GM12878 (cell line): ENCODE measurements around the gene GNAL. TPM values are rescaled to one million over a fixed set of nuclear protein-coding genes. Genes with fewer than 3 reads are reported as not detected.

Experiments used
- ATAC-seq: fragments of 200-7000 bp; cut with Tn5 transposase; 3 replicates; pipeline ENCODE4 v1.9.1; 2020; ENCODE audit warnings: mild to moderate bottlenecking, moderate library complexity
- BruUV-seq: library from RNA; stranded (reverse); fragments of 400-500 nt; replicated peaks from 2 replicates; lab custom pipeline; 2021; lab: Mats Ljungman, UMichigan
- CTCF ChIA-PET: fragments of 300-600 bp; sonication (Branson Sonifier 250); formaldehyde crosslinking; extraction: SDS; loops from one replicate; lab custom pipeline; 2021; ENCODE audit warnings: inconsistent platforms; lab: Yijun Ruan, JAX
- POLR2A ChIA-PET: fragments of 350-600 bp; formaldehyde crosslinking; extraction: SDS; loops from one replicate; lab custom pipeline; 2021; ENCODE audit warnings: inconsistent platforms; lab: Charles Lee
- RAD21 ChIA-PET: fragments of 300-600 bp; sonication (Branson Sonifier 250); formaldehyde crosslinking; loops from one replicate; lab custom pipeline; 2023; ENCODE audit warnings: antibody characterized with exemption; ENCODE audit not compliant: unreplicated experiment; lab: Charles Lee
- SMC1A ChIA-PET: fragments of 300-600 bp; sonication (Branson Sonifier 250); formaldehyde crosslinking; loops from one replicate; lab custom pipeline; 2023; ENCODE audit not compliant: unreplicated experiment, uncharacterized antibody; lab: Charles Lee
- DNase-seq: peaks from one replicate; pipeline ENCODE4 v3.0.0-alpha.2; 2011; ENCODE audit warnings: low read depth, low spot score
- FAIRE-seq: peaks from 3 replicates; lab custom pipeline; 2011; peaks lifted over from hg19 to GRCh38; lab: Jason Lieb, UNC
- H2AFZ ChIP-seq: 2 replicates; pipeline ENCODE4 v1.6.0; 2011; ENCODE audit warnings: low read depth, low read length, control low read depth; ENCODE audit not compliant: control insufficient read depth
- H3K27ac ChIP-seq: 2 replicates; pipeline ENCODE4 v1.5.1; 2011; ENCODE audit warnings: control low read depth; ENCODE audit not compliant: control insufficient read depth, insufficient read depth
- H3K27me3 ChIP-seq, 2 experiments: replicated peaks in 1 of 2; 2 replicates each; pipeline versions ENCODE4 v1.6.0 to v1.6.1; 2011; ENCODE audit warnings: low read length in 1 of 2; ENCODE audit not compliant: control insufficient read depth in 2 of 2, insufficient read depth in 2 of 2
- H3K36me3 ChIP-seq, 2 experiments: 2 replicates each; pipeline ENCODE4 v1.5.1; 2011; ENCODE audit warnings: low read length in 1 of 2; ENCODE audit not compliant: control insufficient read depth in 2 of 2, insufficient read depth in 2 of 2
- H3K4me1 ChIP-seq: 2 replicates; pipeline ENCODE4 v1.6.1; 2011; ENCODE audit warnings: mild to moderate bottlenecking, low read length, moderate library complexity, mixed read lengths; ENCODE audit not compliant: control insufficient read depth, insufficient read depth
- H3K4me2 ChIP-seq: 2 replicates; pipeline ENCODE4 v1.6.0; 2011; ENCODE audit warnings: control low read depth; ENCODE audit not compliant: control insufficient read depth, insufficient read depth
- H3K4me3 ChIP-seq: fragments of 200-600 bp; sonication (generic); 2 replicates; pipeline ENCODE4 v1.5.1; 2016
- H3K79me2 ChIP-seq: 2 replicates; pipeline ENCODE4 v1.6.0; 2011; ENCODE audit warnings: low read length; ENCODE audit not compliant: control insufficient read depth, insufficient read depth
- H3K9ac ChIP-seq: 2 replicates; pipeline ENCODE4 v1.8.0; 2011; ENCODE audit warnings: low read length, control low read depth, mixed read lengths; ENCODE audit not compliant: control insufficient read depth, insufficient read depth
- H3K9me3 ChIP-seq: replicated peaks from 3 replicates; pipeline ENCODE4 v1.5.1; 2011; ENCODE audit warnings: mild to moderate bottlenecking, low read length; ENCODE audit not compliant: control insufficient read depth, insufficient read depth
- H4K20me1 ChIP-seq: 2 replicates; pipeline ENCODE4 v1.6.0; 2011; ENCODE audit not compliant: control insufficient read depth, insufficient read depth
- ATF7 ChIP-seq: fragments of 450-650 bp; IDR thresholded peaks from 2 replicates; pipeline ENCODE4 v1.6.1; 2016; ENCODE audit warnings: low read depth, mild to moderate bottlenecking
- CHD2 ChIP-seq: IDR thresholded peaks from 2 replicates; pipeline ENCODE4 v1.6.1; 2011; ENCODE audit warnings: low read depth, low read length, improper control_type of control experiment, borderline replicate concordance
- FOXK2 ChIP-seq: fragments of 450-650 bp; IDR thresholded peaks from 2 replicates; pipeline ENCODE4 v1.6.1; 2017; ENCODE audit warnings: mild to moderate bottlenecking, moderate library complexity
- HDAC6 ChIP-seq: fragments of 200-600 bp; sonication (generic); IDR thresholded peaks from one replicate; pipeline ENCODE4 v1.8.0; 2017; ENCODE audit warnings: antibody characterized with exemption; ENCODE audit not compliant: unreplicated experiment
- MEF2A ChIP-seq: IDR thresholded peaks from 2 replicates; pipeline ENCODE4 v1.6.1; 2011; ENCODE audit warnings: low read depth, mild to moderate bottlenecking, low read length, moderate library complexity; ENCODE audit not compliant: insufficient read depth
- PAX5 ChIP-seq: IDR thresholded peaks from 2 replicates; pipeline ENCODE4 v1.6.1; 2011; ENCODE audit warnings: low read depth, low read length, borderline replicate concordance
- PAX8 ChIP-seq: fragments of 450-650 bp; IDR thresholded peaks from 2 replicates; pipeline ENCODE4 v1.6.1; 2017; ENCODE audit warnings: mild to moderate bottlenecking, moderate library complexity
- POLR2AphosphoS5 ChIP-seq: IDR thresholded peaks from 2 replicates; pipeline ENCODE4 v1.6.1; 2011; ENCODE audit warnings: mild to moderate bottlenecking, low read length, inconsistent platforms
- RAD21 ChIP-seq: IDR thresholded peaks from 2 replicates; pipeline ENCODE4 v1.6.1; 2011; ENCODE audit warnings: mild to moderate bottlenecking, low read depth, low read length, moderate library complexity; ENCODE audit not compliant: insufficient read depth
- SMAD1 ChIP-seq: fragments of 450-650 bp; IDR thresholded peaks from 2 replicates; pipeline ENCODE4 v1.6.1; 2018; ENCODE audit warnings: mild to moderate bottlenecking, low read depth; ENCODE audit not compliant: partially characterized antibody
- ZNF217 ChIP-seq: fragments of 450-650 bp; IDR thresholded peaks from 2 replicates; pipeline ENCODE4 v1.6.1; 2017; ENCODE audit warnings: antibody characterized with exemption, mild to moderate bottlenecking
- ZZZ3 ChIP-seq: IDR thresholded peaks from 2 replicates; pipeline ENCODE4 v1.6.1; 2011; ENCODE audit warnings: low read depth; ENCODE audit not compliant: control insufficient read depth, insufficient read length
- WGBS: methylation state at CpG from one replicate; pipeline ENCODE4 v1.1.6; 2016; ENCODE audit warnings: low lambda C conversion rate; ENCODE audit not compliant: insufficient replicate concordance, insufficient coverage; ENCODE audit errors: missing lambda C conversion rate; 5-methylcytosine and 5-hydroxymethylcytosine counted together
- in situ Hi-C: fragments of 300-500 bp; cut with MboI; formaldehyde crosslinking; loops from 9 replicates; pipeline ENCODE4 v1.14.3; 2018; ENCODE audit warnings: mixed read lengths
- intact Hi-C: fragments of 100-400 bp; cut with micrococcal nuclease; formaldehyde crosslinking; loops from one replicate; pipeline ENCODE4 v1.14.2; 2022; ENCODE audit not compliant: unreplicated experiment
- polyA plus RNA-seq, 11 experiments: library from polyadenylated mRNA; depleted of rRNA in 4 of 11; unstranded in 6 of 11; stranded (reverse) in 5 of 11; fragments of >200 nt; fragmentation: Nextera tagmentation in 4 of 11; fragmentation: Illumina TruSeq in 1 of 11; extraction: Ambion mirVana in 4 of 11; extraction: Trizol in 1 of 11; gene quantifications; 1 replicate in 1 of 11; 2 replicates in 10 of 11; pipeline versions ENCODE4 v1.2.1 to v1.2.3, GENCODE V29; 2011 to 2016; ENCODE audit warnings: inconsistent platforms in 2 of 11, missing spikeins in 2 of 11, low read depth in 1 of 11
- total RNA-seq, 4 experiments: library from RNA; depleted of rRNA in 3 of 4; stranded (reverse); fragments of >200 nt in 3 of 4; fragmentation: Illumina TruSeq in 1 of 4; extraction: Trizol in 1 of 4; gene quantifications; 2 replicates each; pipeline versions ENCODE4 v1.2.1 to v1.2.3, GENCODE V29; 2013 to 2021
- TF ChIP-seq, protein P1 (sequence below): IDR thresholded peaks from 2 replicates; pipeline ENCODE4 v1.6.1; 2012; ENCODE audit warnings: low read depth, low read length, improper control_type of control experiment
- TF ChIP-seq, protein P2 (sequence below): fragments of 450-650 bp; IDR thresholded peaks from 2 replicates; pipeline ENCODE4 v1.6.1; 2017; ENCODE audit warnings: mild to moderate bottlenecking, low read depth, inconsistent platforms; ENCODE audit not compliant: poor library complexity, severe bottlenecking
- TF ChIP-seq, protein P3 (sequence below): IDR thresholded peaks from 2 replicates; pipeline ENCODE4 v1.6.1; 2012; ENCODE audit warnings: mild to moderate bottlenecking, low read depth, low read length
- TF ChIP-seq, protein P4 (sequence below): IDR thresholded peaks from 2 replicates; pipeline ENCODE4 v1.6.1; 2011; ENCODE audit warnings: mild to moderate bottlenecking, low read depth, low read length, moderate library complexity; ENCODE audit not compliant: insufficient replicate concordance

The GNAL gene
- total and polyA plus RNA-seq, 10 of the 15 experiments (the other 5 are each of a cell fraction or from before 2014, with no cell fraction given): 0.02 to 0.39 (median 0.05) TPM; not detected in 5

DNA sequence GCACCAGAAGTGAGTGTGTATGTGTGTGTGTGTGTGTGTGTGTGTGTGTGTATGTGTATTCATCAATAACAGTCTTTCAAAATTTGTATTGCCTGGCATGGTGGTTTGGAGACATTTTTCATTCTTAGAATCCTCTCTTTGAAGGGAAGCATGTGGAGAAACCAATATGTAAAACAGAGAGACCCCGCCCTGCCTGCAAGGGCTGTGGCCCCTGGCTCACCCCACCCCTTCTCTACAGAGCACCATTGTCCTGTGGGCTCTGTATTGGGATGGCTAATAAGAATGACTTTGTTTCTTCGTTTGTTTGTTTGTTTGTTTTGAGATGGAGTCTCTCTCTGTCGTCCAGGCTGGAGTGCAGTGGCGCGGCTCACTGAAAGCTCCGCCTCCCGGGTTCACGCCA is 65.9 kb downstream of the GNAL start:
- Histone ChIP-seq H3K4me2 (no peak overlapping the region), H3K9me3 (no peaks in the 10 kb centered on the region; the same call in 2 of the 3 replicates), H3K4me3 (no peak overlapping the region), H3K27ac (no peak overlapping the region), H4K20me1 (no peaks in the 10 kb centered on the region), H3K36me3 (no peaks in the 10 kb centered on the region), H3K9ac (no peak overlapping the region)
- DNase-seq: no peak
- CTCF ChIA-PET: interaction anchor here (0.6 kb wide), 1 partner anchor 68 kb away, joined by 3 read pairs; no protein-coding TSS in a partner anchor
- in situ Hi-C loops: no loop called here
- FAIRE-seq: no peak
- RAD21 ChIA-PET: no interaction called here
- WGBS: 49% methylated on average over 8 of the region's 8 CpGs
- TF ChIP-seq, protein P1, sequence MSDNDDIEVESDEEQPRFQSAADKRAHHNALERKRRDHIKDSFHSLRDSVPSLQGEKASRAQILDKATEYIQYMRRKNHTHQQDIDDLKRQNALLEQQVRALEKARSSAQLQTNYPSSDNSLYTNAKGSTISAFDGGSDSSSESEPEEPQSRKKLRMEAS: no peak
- TF ChIP-seq RAD21 (no peak), PAX8 (no peak), HDAC6 (no peak), ZNF217 (no peak), FOXK2 (no peak), SMAD1 (no peak), ATF7 (no peak), ZZZ3 (no peak), CHD2 (no peak), MEF2A (no peak), PAX5 (no peak), POLR2AphosphoS5 (no peak)
- TF ChIP-seq, protein P2, sequence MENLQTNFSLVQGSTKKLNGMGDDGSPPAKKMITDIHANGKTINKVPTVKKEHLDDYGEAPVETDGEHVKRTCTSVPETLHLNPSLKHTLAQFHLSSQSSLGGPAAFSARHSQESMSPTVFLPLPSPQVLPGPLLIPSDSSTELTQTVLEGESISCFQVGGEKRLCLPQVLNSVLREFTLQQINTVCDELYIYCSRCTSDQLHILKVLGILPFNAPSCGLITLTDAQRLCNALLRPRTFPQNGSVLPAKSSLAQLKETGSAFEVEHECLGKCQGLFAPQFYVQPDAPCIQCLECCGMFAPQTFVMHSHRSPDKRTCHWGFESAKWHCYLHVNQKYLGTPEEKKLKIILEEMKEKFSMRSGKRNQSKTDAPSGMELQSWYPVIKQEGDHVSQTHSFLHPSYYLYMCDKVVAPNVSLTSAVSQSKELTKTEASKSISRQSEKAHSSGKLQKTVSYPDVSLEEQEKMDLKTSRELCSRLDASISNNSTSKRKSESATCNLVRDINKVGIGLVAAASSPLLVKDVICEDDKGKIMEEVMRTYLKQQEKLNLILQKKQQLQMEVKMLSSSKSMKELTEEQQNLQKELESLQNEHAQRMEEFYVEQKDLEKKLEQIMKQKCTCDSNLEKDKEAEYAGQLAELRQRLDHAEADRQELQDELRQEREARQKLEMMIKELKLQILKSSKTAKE: no peak
- TF ChIP-seq, protein P3, sequence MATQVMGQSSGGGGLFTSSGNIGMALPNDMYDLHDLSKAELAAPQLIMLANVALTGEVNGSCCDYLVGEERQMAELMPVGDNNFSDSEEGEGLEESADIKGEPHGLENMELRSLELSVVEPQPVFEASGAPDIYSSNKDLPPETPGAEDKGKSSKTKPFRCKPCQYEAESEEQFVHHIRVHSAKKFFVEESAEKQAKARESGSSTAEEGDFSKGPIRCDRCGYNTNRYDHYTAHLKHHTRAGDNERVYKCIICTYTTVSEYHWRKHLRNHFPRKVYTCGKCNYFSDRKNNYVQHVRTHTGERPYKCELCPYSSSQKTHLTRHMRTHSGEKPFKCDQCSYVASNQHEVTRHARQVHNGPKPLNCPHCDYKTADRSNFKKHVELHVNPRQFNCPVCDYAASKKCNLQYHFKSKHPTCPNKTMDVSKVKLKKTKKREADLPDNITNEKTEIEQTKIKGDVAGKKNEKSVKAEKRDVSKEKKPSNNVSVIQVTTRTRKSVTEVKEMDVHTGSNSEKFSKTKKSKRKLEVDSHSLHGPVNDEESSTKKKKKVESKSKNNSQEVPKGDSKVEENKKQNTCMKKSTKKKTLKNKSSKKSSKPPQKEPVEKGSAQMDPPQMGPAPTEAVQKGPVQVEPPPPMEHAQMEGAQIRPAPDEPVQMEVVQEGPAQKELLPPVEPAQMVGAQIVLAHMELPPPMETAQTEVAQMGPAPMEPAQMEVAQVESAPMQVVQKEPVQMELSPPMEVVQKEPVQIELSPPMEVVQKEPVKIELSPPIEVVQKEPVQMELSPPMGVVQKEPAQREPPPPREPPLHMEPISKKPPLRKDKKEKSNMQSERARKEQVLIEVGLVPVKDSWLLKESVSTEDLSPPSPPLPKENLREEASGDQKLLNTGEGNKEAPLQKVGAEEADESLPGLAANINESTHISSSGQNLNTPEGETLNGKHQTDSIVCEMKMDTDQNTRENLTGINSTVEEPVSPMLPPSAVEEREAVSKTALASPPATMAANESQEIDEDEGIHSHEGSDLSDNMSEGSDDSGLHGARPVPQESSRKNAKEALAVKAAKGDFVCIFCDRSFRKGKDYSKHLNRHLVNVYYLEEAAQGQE: no peak
- TF ChIP-seq, protein P4, sequence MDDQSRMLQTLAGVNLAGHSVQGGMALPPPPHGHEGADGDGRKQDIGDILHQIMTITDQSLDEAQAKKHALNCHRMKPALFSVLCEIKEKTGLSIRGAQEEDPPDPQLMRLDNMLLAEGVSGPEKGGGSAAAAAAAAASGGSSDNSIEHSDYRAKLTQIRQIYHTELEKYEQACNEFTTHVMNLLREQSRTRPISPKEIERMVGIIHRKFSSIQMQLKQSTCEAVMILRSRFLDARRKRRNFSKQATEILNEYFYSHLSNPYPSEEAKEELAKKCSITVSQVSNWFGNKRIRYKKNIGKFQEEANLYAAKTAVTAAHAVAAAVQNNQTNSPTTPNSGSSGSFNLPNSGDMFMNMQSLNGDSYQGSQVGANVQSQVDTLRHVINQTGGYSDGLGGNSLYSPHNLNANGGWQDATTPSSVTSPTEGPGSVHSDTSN: no peak
- TF ChIP-seq, all 136 proteins: peak for 0
- no TSS peak for BruUV-seq
- H3K27me3 ChIP-seq: peaks cover 2 to 6% of the 10 kb centered on the region in 2 experiments; a peak in 3 of 4 replicates
- ATAC-seq: no peak
- ChIA-PET SMC1A (no interaction called here), POLR2A (no interaction called here)
- no peak overlapping the region for H2AFZ ChIP-seq
- intact Hi-C loops: loop anchor here (10.0 kb wide), 1 partner anchor 60 kb away; no protein-coding TSS in a partner anchor
- no peaks in the 10 kb centered on the region for H3K4me1 ChIP-seq
- no peaks in the 10 kb centered on the region for H3K79me2 ChIP-seq
